GM12874 (cell line): ENCODE results near the gene FDXACB1.

Experiments used
- CTCF ChIP-seq: IDR thresholded peaks from 2 replicates; pipeline ENCODE4 v1.5.1; 2011; ENCODE audit warnings: low read depth, mild to moderate bottlenecking, control low read depth, low read length, moderate library complexity; ENCODE audit not compliant: insufficient read depth

The FDXACB1 gene

GRCh38 chr11:111840143-111840542 lies 38.8 kb downstream of the FDXACB1 start:
- no peak for TF ChIP-seq CTCF

DNA sequence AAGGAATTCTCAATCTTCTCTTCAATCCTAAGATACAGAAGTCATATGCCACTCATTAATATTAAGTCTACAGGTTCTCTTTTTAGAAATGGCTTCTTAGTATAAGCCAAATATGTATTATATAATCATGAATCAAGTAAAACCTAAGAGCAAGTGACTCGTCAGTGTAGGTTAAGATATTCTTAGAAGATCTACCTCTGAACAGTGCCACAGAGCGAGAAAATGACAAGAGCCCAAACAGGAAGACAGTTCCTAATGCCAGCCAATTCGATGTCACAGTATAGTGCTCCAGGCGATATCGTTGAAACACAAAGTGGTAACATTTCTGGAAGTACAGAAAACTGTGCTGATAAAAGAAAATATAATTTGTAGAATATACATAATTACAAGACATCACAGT lies 40.9 kb downstream of the FDXACB1 start:
- no peak for TF ChIP-seq CTCF

DNA sequence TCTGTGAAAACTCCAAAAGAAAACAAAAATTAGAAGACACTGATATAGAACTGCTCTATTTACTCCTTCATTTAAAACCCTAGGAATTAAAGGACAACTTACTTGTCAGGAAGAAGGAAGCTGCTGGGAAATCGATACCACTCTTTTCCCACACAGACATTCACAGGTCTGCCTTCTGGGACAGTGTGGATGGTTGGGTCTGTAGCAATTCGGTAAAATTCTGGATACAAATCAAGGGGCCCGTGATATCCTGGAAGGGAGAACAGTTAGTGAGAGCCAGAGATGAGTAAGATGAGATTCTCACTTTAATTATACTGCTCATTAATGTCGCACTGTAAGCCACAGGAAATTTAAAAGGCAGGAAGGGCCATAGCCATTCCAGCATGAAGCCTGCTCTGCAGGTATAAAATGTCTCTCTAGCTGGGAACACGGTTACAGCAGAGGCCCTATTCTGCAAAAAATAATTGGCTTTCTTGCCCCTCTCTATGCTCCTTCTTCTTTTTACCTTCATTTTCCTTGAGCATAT lies 41.5 kb downstream of the FDXACB1 start:
- no peak for TF ChIP-seq CTCF

GRCh38 chr11:111836721-111837120 lies 42.2 kb downstream of the FDXACB1 start:
- TF ChIP-seq CTCF: no peak

- no peak for TF ChIP-seq CTCF
Measured at GRCh38 chr11:111836162-111836561, 42.8 kb downstream of the FDXACB1 start.

- TF ChIP-seq CTCF: no peak
Measured at GRCh38 chr11:111835665-111836064, 43.3 kb downstream of the FDXACB1 start.

GRCh38 chr11:111834432-111835163 lies 44.4 kb downstream of the FDXACB1 start:
- no peak for TF ChIP-seq CTCF

GRCh38 chr11:111833524-111833923 lies 45.4 kb downstream of the FDXACB1 start:
- no peak for TF ChIP-seq CTCF
